GM23338 (cell line): Measurements from ENCODE around the gene ANKRD2. TPM values are rescaled to one million over a fixed set of nuclear protein-coding genes. Genes with fewer than 3 reads are reported as not detected.

Experiments used
- ATAC-seq: fragments of 200-7000 bp; cut with Tn5 transposase; 3 replicates; pipeline ENCODE4 v1.9.1; 2020
- DNase-seq: peaks from one replicate; pipeline ENCODE4 v3.0.0-alpha.2; 2015; ENCODE audit warnings: low spot score
- H2AFZ ChIP-seq: fragments of 200-600 bp; sonication (generic); 2 replicates; pipeline ENCODE4 v1.8.0; 2016; ENCODE audit warnings: antibody characterized with exemption, mild to moderate bottlenecking, moderate library complexity
- H3F3A ChIP-seq: fragments of 200-600 bp; sonication (generic); replicated peaks from 2 replicates; pipeline ENCODE4 v1.8.0; 2017; ENCODE audit warnings: antibody characterized with exemption, mixed run types, low read depth
- H3K27ac ChIP-seq: fragments of 200-600 bp; sonication (generic); 2 replicates; pipeline ENCODE4 v1.6.1; 2016; ENCODE audit warnings: low read depth
- H3K27me3 ChIP-seq: fragments of 200-600 bp; sonication (generic); 2 replicates; pipeline ENCODE4 v1.8.0; 2016; ENCODE audit warnings: mild to moderate bottlenecking, mixed run types, moderate library complexity; ENCODE audit not compliant: insufficient read depth
- H3K36me3 ChIP-seq: fragments of 200-600 bp; sonication (generic); 2 replicates; pipeline ENCODE4 v1.8.0; 2016; ENCODE audit warnings: mild to moderate bottlenecking; ENCODE audit not compliant: insufficient read depth
- H3K4me1 ChIP-seq: fragments of 200-600 bp; sonication (generic); 2 replicates; pipeline ENCODE4 v1.8.0; 2016; ENCODE audit warnings: mild to moderate bottlenecking, moderate library complexity; ENCODE audit not compliant: insufficient read depth
- H3K4me2 ChIP-seq: fragments of 200-600 bp; sonication (generic); 2 replicates; pipeline ENCODE4 v1.7.1; 2017; ENCODE audit warnings: mixed run types
- H3K4me3 ChIP-seq: fragments of 200-600 bp; sonication (generic); 2 replicates; pipeline ENCODE4 v1.6.1; 2016; ENCODE audit warnings: mixed run types
- H3K79me2 ChIP-seq: fragments of 200-600 bp; sonication (generic); replicated peaks from 2 replicates; pipeline ENCODE4 v1.8.0; 2017; ENCODE audit warnings: mild to moderate bottlenecking; ENCODE audit not compliant: insufficient read depth
- H3K9me2 ChIP-seq: fragments of 200-600 bp; sonication (generic); 2 replicates; pipeline ENCODE4 v1.8.0; 2017; ENCODE audit not compliant: insufficient read depth
- H4K20me1 ChIP-seq: fragments of 200-600 bp; sonication (generic); replicated peaks from 2 replicates; pipeline ENCODE4 v1.8.0; 2017; ENCODE audit warnings: mild to moderate bottlenecking; ENCODE audit not compliant: insufficient read depth
- H3K27ac Mint-ChIP-seq: 2 replicates; pipeline ENCODE4 v1.8.0; 2020; ENCODE audit warnings: inconsistent platforms, mild to moderate bottlenecking, moderate library complexity, mixed read lengths
- H3K27me3 Mint-ChIP-seq: 3 replicates; pipeline ENCODE4 v1.8.0; 2022; ENCODE audit warnings: low read depth, mild to moderate bottlenecking, moderate library complexity, mixed read lengths, inconsistent platforms; ENCODE audit not compliant: insufficient read depth, poor library complexity
- H3K36me3 Mint-ChIP-seq: 3 replicates; pipeline ENCODE4 v1.8.0; 2021; ENCODE audit warnings: low read depth, mild to moderate bottlenecking, inconsistent platforms, moderate library complexity, mixed read lengths
- H3K4me1 Mint-ChIP-seq: 3 replicates; pipeline ENCODE4 v1.8.0; 2020; ENCODE audit warnings: mild to moderate bottlenecking, inconsistent platforms, mixed read lengths
- H3K4me3 Mint-ChIP-seq: 3 replicates; pipeline ENCODE4 v1.8.0; 2021; ENCODE audit warnings: moderate library complexity, mild to moderate bottlenecking, inconsistent platforms, mixed read lengths
- H3K9me3 Mint-ChIP-seq: 3 replicates; pipeline ENCODE4 v1.8.0; 2020; ENCODE audit warnings: moderate library complexity, mild to moderate bottlenecking, inconsistent platforms, mixed read lengths
- CREB1 ChIP-seq: fragments of 250-450 bp; sonication (Bioruptor Pico); IDR thresholded peaks from 2 replicates; pipeline ENCODE4 v1.5.0; 2020; ENCODE audit warnings: low read depth, mild to moderate bottlenecking, moderate library complexity
- CTCF ChIP-seq, 2 experiments: fragments of 200-600 bp in 1 of 2; sonication (generic) in 1 of 2; conservative IDR thresholded peaks; 2 replicates each; pipeline versions ENCODE4 v1.5.1 to v1.6.1; 2016 to 2017; ENCODE audit warnings: antibody characterized with exemption in 2 of 2, low read depth in 2 of 2, mild to moderate bottlenecking in 2 of 2, moderate library complexity in 1 of 2
- ETS1 ChIP-seq: IDR thresholded peaks from 2 replicates; pipeline ENCODE4 v1.6.1; 2016; ENCODE audit warnings: antibody characterized with exemption
- EZH2 ChIP-seq: fragments of 200-600 bp; sonication (generic); IDR thresholded peaks from one replicate; pipeline ENCODE4 v1.8.0; 2017; ENCODE audit warnings: antibody characterized with exemption, mild to moderate bottlenecking, low read depth; ENCODE audit not compliant: unreplicated experiment
- EZH2phosphoT487 ChIP-seq: fragments of 200-600 bp; sonication (generic); IDR thresholded peaks from one replicate; pipeline ENCODE4 v1.8.1; 2018; ENCODE audit warnings: antibody characterized with exemption; ENCODE audit not compliant: unreplicated experiment
- JUNB ChIP-seq: IDR thresholded peaks from one replicate; pipeline ENCODE4 v1.6.1; 2016; ENCODE audit warnings: antibody characterized with exemption; ENCODE audit not compliant: unreplicated experiment
- NANOG ChIP-seq: IDR thresholded peaks from 2 replicates; pipeline ENCODE4 v1.6.1; 2016; ENCODE audit warnings: antibody characterized with exemption, borderline replicate concordance
- POLR2AphosphoS5 ChIP-seq: IDR thresholded peaks from 2 replicates; pipeline ENCODE4 v1.6.1; 2016; ENCODE audit warnings: antibody characterized with exemption, low read depth
- REST ChIP-seq: IDR thresholded peaks from one replicate; pipeline ENCODE4 v1.6.1; 2018; ENCODE audit warnings: antibody characterized with exemption; ENCODE audit not compliant: unreplicated experiment
- STAT1 ChIP-seq: IDR thresholded peaks from one replicate; pipeline ENCODE4 v1.6.1; 2016; ENCODE audit warnings: antibody characterized with exemption; ENCODE audit not compliant: unreplicated experiment
- ZNF114 ChIP-seq: fragments of 250-450 bp; sonication (Bioruptor Pico); IDR thresholded peaks from 2 replicates; pipeline ENCODE4 v1.5.0; 2020; ENCODE audit warnings: mild to moderate bottlenecking, moderate library complexity
- ZNF331 ChIP-seq: fragments of 250-450 bp; sonication (Bioruptor Pico); IDR thresholded peaks from 2 replicates; pipeline ENCODE4 v1.5.0; 2020; ENCODE audit warnings: low read depth, mild to moderate bottlenecking, moderate library complexity
- polyA plus RNA-seq: library from polyadenylated mRNA; unstranded; fragments of >200 nt; fragmentation: Nextera tagmentation; extraction: Ambion mirVana; gene quantifications from 2 replicates; pipeline ENCODE4 v1.2.1, GENCODE V29; 2016
- total RNA-seq: library from RNA; depleted of rRNA; stranded (reverse); fragments of >200 nt; shearing (Covaris generic); gene quantifications from 2 replicates; pipeline ENCODE4 v1.2.3, GENCODE V29; 2014

The ANKRD2 gene
- total and polyA plus RNA-seq, 2 experiments from 2014 or later: not detected

- TF ChIP-seq REST: no peak
- TF ChIP-seq ZNF114 (CRISPR knock-in tag): no peak
- TF ChIP-seq CREB1 (CRISPR knock-in tag): no peak
- TF ChIP-seq EZH2: no peak
- TF ChIP-seq CTCF (conservative IDR thresholded peaks at IDR 0.05; ENCODE audit: low read depth in 2 of 2): no peak
- no peak for TF ChIP-seq NANOG
- no peak for TF ChIP-seq POLR2AphosphoS5
- TF ChIP-seq EZH2phosphoT487: no peak
- no peak for TF ChIP-seq STAT1
Observed at GRCh38 chr10:97551271-97551670, 21.3 kb upstream of the ANKRD2 start (continued).

GRCh38 chr10:97553575-97554031 lies 19.0 kb upstream of the ANKRD2 start:
- H3K36me3 ChIP-seq: no peaks in the 10 kb centered on the region
- H3F3A ChIP-seq: 0 out of 2 replicates have a peak, but pooled peaks cover 6% of the 10 kb centered on the region
- no peaks in the 10 kb centered on the region for H3K9me2 ChIP-seq
- peaks cover 24% of the 10 kb centered on the region for H3K4me1 ChIP-seq
- DNase-seq (peak; percentile 93), ATAC-seq (peak; percentile 83)
- no peak overlapping the region; the same call in 1 of the 2 replicates for H2AFZ ChIP-seq
- peaks cover 2% of the 10 kb centered on the region for H3K79me2 ChIP-seq
- H3K4me2 ChIP-seq: peak overlapping the region; percentile 76
- H3K36me3 Mint-ChIP-seq: peaks cover 10% of the 10 kb centered on the region; the same call in 2 of the 3 replicates
- H3K4me1 Mint-ChIP-seq: peaks cover 30% of the 10 kb centered on the region
- peak overlapping the region; percentile 60 for H3K27ac ChIP-seq
- H3K9me3 Mint-ChIP-seq: peaks cover 14% of the 10 kb centered on the region
- H3K4me3 ChIP-seq: peak overlapping the region; percentile 38
- H3K4me3 Mint-ChIP-seq: peak overlapping the region; percentile 46; the same call in 2 of the 3 replicates
- H3K27ac Mint-ChIP-seq: peak overlapping the region; percentile 93
- peaks cover 9% of the 10 kb centered on the region for H3K27me3 Mint-ChIP-seq
- no peaks in the 10 kb centered on the region for H3K27me3 ChIP-seq
- H4K20me1 ChIP-seq: no peaks in the 10 kb centered on the region
- TF ChIP-seq CREB1 (CRISPR knock-in tag) (peak; percentile 70), POLR2AphosphoS5 (no peak), EZH2phosphoT487 (no peak), ETS1 (no peak), NANOG (no peak), ZNF331 (no peak), STAT1 (no peak), ZNF114 (CRISPR knock-in tag) (no peak), EZH2 (no peak), JUNB (no peak)
